H1 (cell line): ENCODE data around the gene ZMIZ1. TPM values are rescaled to one million over a fixed set of nuclear protein-coding genes. Genes with fewer than 3 reads are reported as not detected.

Experiments used
- CTCF ChIA-PET: fragments of 300-600 bp; sonication (Branson Sonifier 250); formaldehyde crosslinking; loops from one replicate; lab custom pipeline; 2021; ENCODE audit not compliant: partially characterized antibody; lab: Charles Lee
- POLR2A ChIA-PET: fragments of 300-600 bp; sonication (Branson Sonifier 250); formaldehyde crosslinking; loops from one replicate; lab custom pipeline; 2021; ENCODE audit warnings: inconsistent platforms; ENCODE audit not compliant: partially characterized antibody; lab: Charles Lee
- DNase-seq, 2 experiments: peaks; one replicate each; pipeline versions ENCODE4 v3.0.0 to v3.0.0-alpha.2; 2010 to 2022; ENCODE audit warnings: low spot score in 2 of 2, low read depth in 1 of 2, mixed read lengths in 1 of 2
- FAIRE-seq: peaks from 2 replicates; lab custom pipeline; 2011; peaks lifted over from hg19 to GRCh38; lab: Jason Lieb, UNC
- H2AFZ ChIP-seq: 2 replicates; pipeline ENCODE4 v1.8.1; 2012; ENCODE audit warnings: low read length, inconsistent platforms
- H2AK5ac ChIP-seq: 2 replicates; pipeline ENCODE4 v1.6.1; 2013; ENCODE audit warnings: low read depth, low read length
- H2BK120ac ChIP-seq: replicated peaks from 2 replicates; pipeline ENCODE3; 2013; ENCODE audit warnings: low read depth, low read length, inconsistent platforms
- H2BK12ac ChIP-seq: 2 replicates; pipeline ENCODE4 v1.6.1; 2013; ENCODE audit warnings: low read depth, low read length
- H2BK15ac ChIP-seq: 2 replicates; pipeline ENCODE4 v1.6.1; 2013; ENCODE audit warnings: low read length
- H2BK20ac ChIP-seq: 2 replicates; pipeline ENCODE4 v1.6.1; 2013; ENCODE audit warnings: low read length
- H2BK5ac ChIP-seq: 2 replicates; pipeline ENCODE4 v1.6.1; 2013; ENCODE audit warnings: low read depth, low read length
- H3K14ac ChIP-seq: 2 replicates; pipeline ENCODE4 v1.6.1; 2013; ENCODE audit warnings: inconsistent platforms; ENCODE audit not compliant: insufficient read length
- H3K18ac ChIP-seq: 2 replicates; pipeline ENCODE4 v1.6.1; 2013; ENCODE audit warnings: low read length; ENCODE audit errors: extremely low read depth
- H3K23ac ChIP-seq: 2 replicates; pipeline ENCODE4 v1.6.1; 2013; ENCODE audit warnings: inconsistent platforms; ENCODE audit not compliant: insufficient read length
- H3K23me2 ChIP-seq: 2 replicates; pipeline ENCODE4 v1.6.1; 2013; ENCODE audit warnings: low read depth, low read length
- H3K27ac ChIP-seq: 2 replicates; pipeline ENCODE4 v1.6.1; 2011; ENCODE audit warnings: low read depth, low read length, inconsistent platforms
- H3K27me3 ChIP-seq, 4 experiments: replicated peaks in 1 of 4; 1 replicate in 1 of 4; 2 replicates in 3 of 4; pipeline versions ENCODE4 v1.6.1 to v1.8.1; 2011 to 2013; ENCODE audit warnings: low read length in 3 of 4, mild to moderate bottlenecking in 3 of 4, inconsistent platforms in 2 of 4, mixed read lengths in 2 of 4, moderate library complexity in 1 of 4; ENCODE audit not compliant: control insufficient read depth in 3 of 4, insufficient read depth in 3 of 4; ENCODE audit errors: extremely low read depth in 1 of 4
- H3K36me3 ChIP-seq, 4 experiments: 2 replicates each; pipeline versions ENCODE4 v1.6.1 to v1.8.1; 2011 to 2013; ENCODE audit warnings: mild to moderate bottlenecking in 4 of 4, low read length in 3 of 4, moderate library complexity in 2 of 4, control low read depth in 1 of 4, inconsistent platforms in 1 of 4; ENCODE audit not compliant: insufficient read depth in 4 of 4, control insufficient read depth in 2 of 4
- H3K4ac ChIP-seq: replicated peaks from 2 replicates; pipeline ENCODE3; 2013; ENCODE audit warnings: low read length, low read depth, mixed read lengths, inconsistent platforms; ENCODE audit not compliant: insufficient read length
- H3K4me1 ChIP-seq, 4 experiments: replicated peaks in 1 of 4; 1 replicate in 1 of 4; 2 replicates in 3 of 4; pipeline versions ENCODE4 v1.6.1 to v1.8.1; 2011 to 2013; ENCODE audit warnings: low read length in 3 of 4, inconsistent platforms in 2 of 4, mixed read lengths in 1 of 4; ENCODE audit not compliant: insufficient read depth in 4 of 4, control insufficient read depth in 3 of 4
- H3K4me2 ChIP-seq, 2 experiments: 2 replicates each; pipeline versions ENCODE4 v1.6.1 to v1.8.1; 2011 to 2013; ENCODE audit warnings: low read depth in 2 of 2, low read length in 2 of 2, control low read depth in 1 of 2, inconsistent platforms in 1 of 2, mild to moderate bottlenecking in 1 of 2; ENCODE audit not compliant: insufficient read depth in 1 of 2
- H3K4me3 ChIP-seq, 4 experiments: fragments of 200-600, 300-600 bp in 1 of 4; sonication (generic), shearing (Covaris generic), sonication (Bioruptor Twin) in 1 of 4; 2 replicates each; pipeline versions ENCODE4 v1.5.1 to v1.8.1; 2011 to 2016; ENCODE audit warnings: low read length in 4 of 4, low read depth in 3 of 4, control low read depth in 2 of 4, inconsistent platforms in 2 of 4, mild to moderate bottlenecking in 2 of 4, mixed read lengths in 1 of 4, moderate library complexity in 1 of 4; ENCODE audit not compliant: insufficient read depth in 2 of 4; ENCODE audit errors: extremely low read depth in 1 of 4
- H3K56ac ChIP-seq: replicated peaks from 2 replicates; pipeline ENCODE3; 2013; ENCODE audit warnings: low read depth, mild to moderate bottlenecking, mixed read lengths, low read length, inconsistent platforms; ENCODE audit not compliant: insufficient read length
- H3K79me1 ChIP-seq: 2 replicates; pipeline ENCODE4 v1.6.1; 2013; ENCODE audit warnings: low read depth, low read length, control low read depth
- H3K79me2 ChIP-seq, 2 experiments: 2 replicates each; pipeline versions ENCODE4 v1.6.1 to v1.8.1; 2012 to 2013; ENCODE audit warnings: low read length in 2 of 2, mild to moderate bottlenecking in 2 of 2, inconsistent platforms in 1 of 2; ENCODE audit not compliant: insufficient read depth in 2 of 2, control insufficient read depth in 1 of 2
- H3K9ac ChIP-seq, 4 experiments: replicated peaks in 1 of 4; 1 replicate in 1 of 4; 2 replicates in 3 of 4; pipeline versions ENCODE4 v1.6.1 to v1.8.1; 2011 to 2013; ENCODE audit warnings: low read depth in 3 of 4, low read length in 3 of 4, control low read depth in 2 of 4, mild to moderate bottlenecking in 2 of 4, moderate library complexity in 2 of 4, inconsistent platforms in 1 of 4; ENCODE audit errors: extremely low read depth in 1 of 4
- H3K9me3 ChIP-seq, 2 experiments: 2 replicates each; pipeline versions ENCODE4 v1.6.1 to v1.8.1; 2012 to 2013; ENCODE audit warnings: mild to moderate bottlenecking in 2 of 2, moderate library complexity in 2 of 2, control low read depth in 1 of 2, inconsistent platforms in 1 of 2, low read depth in 1 of 2, low read length in 1 of 2, mixed read lengths in 1 of 2; ENCODE audit not compliant: insufficient read depth in 2 of 2
- H4K20me1 ChIP-seq, 2 experiments: replicated peaks in 1 of 2; 2 replicates each; pipeline versions ENCODE3 to v1.8.1; 2011 to 2013; ENCODE audit warnings: inconsistent platforms in 2 of 2, low read length in 2 of 2, mild to moderate bottlenecking in 1 of 2; ENCODE audit not compliant: insufficient read depth in 2 of 2, control insufficient read depth in 1 of 2
- H4K5ac ChIP-seq: 2 replicates; pipeline ENCODE4 v1.6.1; 2013; ENCODE audit warnings: low read length, low read depth, mixed read lengths, inconsistent platforms; ENCODE audit not compliant: insufficient read length
- H4K8ac ChIP-seq: 2 replicates; pipeline ENCODE4 v1.8.0; 2013; ENCODE audit warnings: mild to moderate bottlenecking, moderate library complexity, low read length, inconsistent platforms; ENCODE audit not compliant: insufficient read depth; ENCODE audit errors: extremely low read depth
- H4K91ac ChIP-seq: replicated peaks from 2 replicates; pipeline ENCODE3; 2013; ENCODE audit warnings: low read length, mixed read lengths, inconsistent platforms; ENCODE audit not compliant: insufficient read length
- ATF2 ChIP-seq: IDR thresholded peaks from 2 replicates; pipeline ENCODE4 v1.6.1; 2012; ENCODE audit warnings: low read length, inconsistent platforms
- BRCA1 ChIP-seq: IDR thresholded peaks from 2 replicates; pipeline ENCODE4 v1.6.1; 2012; ENCODE audit warnings: low read depth, low read length, improper control_type of control experiment
- HDAC2 ChIP-seq, 2 experiments: fragments of 300-600 bp in 1 of 2; sonication (generic) in 1 of 2; IDR thresholded peaks; 2 replicates each; pipeline ENCODE4 v1.6.1; 2011 to 2012; ENCODE audit warnings: low read depth in 2 of 2, low read length in 2 of 2, mild to moderate bottlenecking in 2 of 2, moderate library complexity in 2 of 2, borderline replicate concordance in 1 of 2, inconsistent platforms in 1 of 2
- HDAC6 ChIP-seq: IDR thresholded peaks from one replicate; pipeline ENCODE4 v1.7.1; 2012; ENCODE audit warnings: low read depth, mild to moderate bottlenecking, inconsistent platforms, low read length, moderate library complexity
- JUN ChIP-seq: IDR thresholded peaks from 2 replicates; pipeline ENCODE4 v1.6.1; 2011; ENCODE audit warnings: low read depth, mild to moderate bottlenecking, improper control_type of control experiment, low read length
- SP2 ChIP-seq: IDR thresholded peaks from 2 replicates; pipeline ENCODE4 v1.6.1; 2012; ENCODE audit warnings: mild to moderate bottlenecking, low read length, inconsistent platforms
- SP4 ChIP-seq: IDR thresholded peaks from 2 replicates; pipeline ENCODE4 v1.6.1; 2012; ENCODE audit warnings: low read length, inconsistent platforms
- TEAD4 ChIP-seq: IDR thresholded peaks from 2 replicates; pipeline ENCODE4 v1.6.1; 2012; ENCODE audit warnings: low read depth, low read length, inconsistent platforms, mixed read lengths
- YY1 ChIP-seq: IDR thresholded peaks from 2 replicates; pipeline ENCODE4 v1.6.1; 2011; ENCODE audit warnings: low read depth, mild to moderate bottlenecking, low read length
- WGBS, 2 experiments: shearing (Covaris generic) in 1 of 2; methylation state at CpG; one replicate each; pipeline versions ENCODE4 v1.1.6 to v1.1.7; 2013 to 2015; ENCODE audit warnings: low lambda C conversion rate in 2 of 2, mixed read lengths in 2 of 2, inconsistent platforms in 1 of 2, low coverage in 1 of 2, missing lambda C conversion rate in 1 of 2; ENCODE audit not compliant: insufficient replicate concordance in 2 of 2, insufficient coverage in 1 of 2, insufficient read length in 1 of 2; ENCODE audit errors: extremely low coverage in 1 of 2, missing lambda C conversion rate in 1 of 2; 5-methylcytosine and 5-hydroxymethylcytosine counted together
- polyA plus RNA-seq, 7 experiments: library from polyadenylated mRNA; depleted of rRNA in 3 of 7; stranded (reverse) in 5 of 7; unstranded in 2 of 7; fragments of >200 nt in 5 of 7; fragments of 200-250 nt in 2 of 7; gene quantifications; 1 replicate in 5 of 7; 2 replicates in 1 of 7; 4 replicates in 1 of 7; pipeline versions ENCODE4 v1.2.1 to v1.2.3, GENCODE V29; 2011 to 2013; ENCODE audit warnings: missing spikeins in 2 of 7, mixed read lengths in 2 of 7
- total RNA-seq: library from RNA; stranded (reverse); fragmentation: NEBNext Ultra II Directional; extraction: Animal tissue kit (Norgen Biotek cat#: 25700); gene quantifications from 2 replicates; pipeline ENCODE4 v1.2.1, GENCODE V29; 2021

Gene ZMIZ1
- total and polyA plus RNA-seq, 2 of the 8 experiments (the other 6 are each of a cell fraction or from before 2014, with no cell fraction given) = 8.1 to 28.0 TPM

- H2BK120ac ChIP-seq = no peak overlapping the region
- peak; percentile 58 for FAIRE-seq
- CTCF ChIA-PET = interaction anchor here (0.6 to 2.1 kb wide), 5 partner anchors 9 to 43 kb away, joined by 3 to 7 read pairs (median 4); no protein-coding TSS in a partner anchor
- H3K18ac ChIP-seq = no peak overlapping the region; the same call in 1 of the 2 replicates
- peaks cover 36 to 75% (median 71%) of the 10 kb centered on the region in 4 experiments for H3K27me3 ChIP-seq
- H3K79me1 ChIP-seq = peaks cover 3% of the 10 kb centered on the region; the same call in 1 of the 2 replicates
- no peak overlapping the region for H4K91ac ChIP-seq
- H2AK5ac ChIP-seq = no peak overlapping the region
- 0 out of 2 replicates have a peak overlapping the region, but pooled peaks have one; percentile 6 for H3K27ac ChIP-seq
- WGBS, 2 experiments = 2% methylated on average over 29 of the region's 29 CpGs; no CpG with 5 or more reads in 1 of the 2 experiments
- no peak overlapping the region; a peak in 2 of 7 replicates for H3K9ac ChIP-seq
- H4K5ac ChIP-seq = no peak overlapping the region
- peaks cover 0 to 8% of the 10 kb centered on the region in 2 experiments; a peak in 1 of 4 replicates for H3K79me2 ChIP-seq
- peak overlapping the region; percentile 66 to 79 for H3K4me2 ChIP-seq
- H3K4ac ChIP-seq = no peak overlapping the region
- peaks cover 24 to 51% (median 35%) of the 10 kb centered on the region in 4 experiments for H3K4me1 ChIP-seq
- peak overlapping the region; percentile 87; the same call in 1 of the 2 replicates for H4K8ac ChIP-seq
- POLR2A ChIA-PET = interaction anchor here (1.6 to 2.5 kb wide), 3 partner anchors 11 to 24 kb away, joined by 4 to 12 read pairs (median 9); no protein-coding TSS in a partner anchor
- H3K56ac ChIP-seq = no peak overlapping the region
- H2BK5ac ChIP-seq = no peak overlapping the region
- H3K36me3 ChIP-seq = no peaks in the 10 kb centered on the region
- peak overlapping the region in 3 of 4 experiments; percentile 31 to 75 (median 42); a peak in 6 of 8 replicates for H3K4me3 ChIP-seq
- no peak overlapping the region for H2BK12ac ChIP-seq
- H2BK20ac ChIP-seq = no peak overlapping the region
- H3K23ac ChIP-seq = no peak overlapping the region
- no peak overlapping the region for H3K14ac ChIP-seq
- peaks cover 50 to 66% of the 10 kb centered on the region in 2 experiments for H4K20me1 ChIP-seq
- peak in 1 of 2 experiments; percentile 77 for DNase-seq
- no peak overlapping the region for H2AFZ ChIP-seq
- no peaks in the 10 kb centered on the region for H3K9me3 ChIP-seq
- H3K23me2 ChIP-seq = peaks cover 12% of the 10 kb centered on the region; the same call in 1 of the 2 replicates
- H2BK15ac ChIP-seq = no peak overlapping the region
- TF ChIP-seq BRCA1 (no peak), HDAC6 (no peak), HDAC2 (IDR thresholded peaks at IDR 0.05; ENCODE audit: borderline replicate concordance in 1 of 2, low read depth in 2 of 2, low read length in 2 of 2) (peak in 1 of 2 experiments; percentile 13; a peak in 1 of 4 replicates), ATF2 (no peak), YY1 (no peak), TEAD4 (no peak), JUN (no peak), SP2 (no peak), SP4 (no peak)
These were observed 171.3 kb downstream of the ZMIZ1 start for GRCh38 chr10:79239924-79240581.
